Mammary epithelial cell (primary cell): Measurements from ENCODE around the gene XPR1.
"Not testable (repeated sequence)": the region's sequence is repeated elsewhere in the genome, so short reads cannot be mapped to it uniquely, and the experiment has no call there.

Experiments
- CTCF ChIP-seq, 2 donors: IDR thresholded peaks in 1 of 2; conservative IDR thresholded peaks in 1 of 2; 2 replicates each; pipeline ENCODE4 v1.5.1; 2011 to 2012; ENCODE audit warnings: inconsistent platforms in 2 of 2, low read length in 2 of 2, mild to moderate bottlenecking in 2 of 2, control low read depth in 1 of 2, low read depth in 1 of 2; ENCODE audit not compliant: insufficient read depth in 1 of 2; ENCODE audit errors: extremely low read depth in 1 of 2
- EZH2 ChIP-seq: IDR thresholded peaks from 2 replicates; pipeline ENCODE4 v1.6.1; 2012; ENCODE audit warnings: low read length, inconsistent platforms, borderline replicate concordance

GRCh38 chr1:180791152-180791551, 159.3 kb downstream of the XPR1 start:
- not testable (repeated sequence) for TF ChIP-seq CTCF (conservative IDR thresholded peaks at IDR 0.05 in 1 of 2, IDR thresholded peaks at IDR 0.05 in 1 of 2; ENCODE audit: extremely low read depth in 1 of 2, insufficient read depth in 1 of 2, low read depth in 1 of 2, low read length in 2 of 2); EZH2
